Upper lobe of left lung (tissue), 6 donors: ENCODE results near the gene COL18A1. TPM values are rescaled to one million over a fixed set of nuclear protein-coding genes. Genes with fewer than 3 reads are reported as not detected.

Source experiments
- ATAC-seq, 2 donors: fragments of 200-7000 bp; cut with Tn5 transposase; one replicate each; pipeline ENCODE4 v1.9.1; 2022; ENCODE audit warnings: mild to moderate bottlenecking in 2 of 2, moderate library complexity in 2 of 2; ENCODE audit not compliant: low FRiP score in 2 of 2
- DNase-seq, 2 donors: peaks; one replicate each; pipeline ENCODE4 v3.0.0-alpha.2; 2019 to 2020
- H3K27ac ChIP-seq, 4 donors: fragments of 200-600 bp; sonication (generic); one replicate each; pipeline ENCODE4 v1.5.1; 2016 to 2019
- H3K27me3 ChIP-seq, 4 donors: fragments of 200-600 bp; sonication (generic); one replicate each; pipeline ENCODE4 v1.5.1; 2017 to 2019
- H3K36me3 ChIP-seq, 4 donors: fragments of 200-600 bp; sonication (generic); one replicate each; pipeline ENCODE4 v1.5.1; 2016 to 2019
- H3K4me1 ChIP-seq, 4 donors: fragments of 200-600 bp; sonication (generic); one replicate each; pipeline ENCODE4 v1.5.1; 2018 to 2019
- H3K4me3 ChIP-seq, 4 donors: fragments of 200-600 bp; sonication (generic); one replicate each; pipeline ENCODE4 v1.5.1; 2017 to 2019; ENCODE audit warnings: mild to moderate bottlenecking in 2 of 4, moderate library complexity in 1 of 4
- H3K9me3 ChIP-seq, 4 donors: fragments of 200-600 bp; sonication (generic); one replicate each; pipeline ENCODE4 v1.5.1; 2018 to 2019
- EP300 ChIP-seq, 4 donors: sonication (generic); formaldehyde crosslinking; IDR thresholded peaks; one replicate each; pipeline ENCODE4 v1.5.1; 2017; ENCODE audit warnings: antibody characterized with exemption in 4 of 4, control low read depth in 2 of 4
- POLR2A ChIP-seq, 4 donors: fragments of 450-650 bp; IDR thresholded peaks; one replicate each; pipeline ENCODE4 v1.5.1; 2016 to 2017; ENCODE audit warnings: antibody characterized with exemption in 4 of 4, mild to moderate bottlenecking in 2 of 4
- POLR2AphosphoS5 ChIP-seq, 2 donors: sonication (generic); formaldehyde crosslinking; IDR thresholded peaks; one replicate each; pipeline ENCODE4 v1.5.1; 2017; ENCODE audit warnings: antibody characterized with exemption in 2 of 2
- WGBS, 2 donors: methylation state at CpG; one replicate each; pipeline ENCODE4 v1.1.5; 2017 to 2018; 5-methylcytosine and 5-hydroxymethylcytosine counted together
- total RNA-seq, 6 donors: library from RNA; depleted of rRNA in 4 of 6; stranded (reverse); fragments of >200 nt in 4 of 6; gene quantifications; one replicate each; pipeline versions ENCODE4 v1.1.0 to v1.2.1, GENCODE V29; 2016 to 2021
- TF ChIP-seq, protein P1 (sequence below), 6 experiments: fragments of 450-650 bp in 4 of 6; fragments of 200-600 bp in 2 of 6; sonication (generic) in 2 of 6; IDR thresholded peaks; one replicate each; pipeline ENCODE4 v1.5.1; 2016 to 2019; ENCODE audit warnings: antibody characterized with exemption in 6 of 6
- donor health status: DM: no; HTN: no; CAD: no; lungs with moderate emphysema.
- donor health status: DM: no; HTN: yes; CAD: no; lungs with severe emphysema.

The COL18A1 gene
- total RNA-seq, 6 donors from 2014 or later = 34.5 to 138 (median 70.5) TPM

DNA sequence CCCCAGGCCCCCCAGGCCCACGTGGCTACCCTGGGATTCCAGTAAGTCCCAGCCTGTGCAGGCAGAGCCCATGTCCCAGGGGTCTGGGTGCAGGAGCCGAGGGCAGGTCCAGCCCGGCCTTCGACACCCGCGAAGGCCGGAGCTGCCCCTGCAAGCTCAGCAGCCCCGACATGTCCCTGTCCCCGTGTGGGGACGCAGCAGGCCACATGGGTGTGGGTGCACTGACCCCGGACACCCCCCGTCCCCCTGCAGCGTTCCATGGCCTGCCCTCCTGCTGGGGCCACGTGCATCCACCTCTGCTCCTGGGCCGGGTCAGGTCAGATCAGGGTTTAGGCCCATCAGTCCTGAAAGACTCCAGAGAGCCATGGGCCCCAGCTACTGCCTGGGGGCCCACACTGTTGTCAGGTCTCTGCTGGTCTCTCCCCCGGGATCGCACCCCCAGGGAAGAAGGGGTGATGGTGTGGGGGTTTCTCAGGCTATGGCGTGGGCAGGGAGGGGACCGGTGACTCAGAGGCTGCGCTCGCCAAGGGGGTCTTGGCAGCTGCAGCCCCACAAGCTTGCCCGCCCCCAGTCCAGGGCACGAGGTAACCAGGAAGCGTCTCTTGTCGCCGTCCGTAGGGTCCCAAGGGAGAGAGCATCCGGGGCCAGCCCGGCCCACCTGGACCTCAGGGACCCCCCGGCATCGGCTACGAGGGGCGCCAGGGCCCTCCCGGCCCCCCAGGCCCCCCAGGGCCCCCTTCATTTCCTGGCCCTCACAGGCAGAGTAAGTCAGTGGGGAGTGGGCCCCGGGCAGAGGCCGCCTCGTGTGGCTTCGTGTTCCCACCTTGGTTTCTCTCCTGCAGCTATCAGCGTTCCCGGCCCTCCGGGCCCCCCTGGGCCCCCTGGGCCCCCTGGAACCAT, 99.8 kb downstream of the COL18A1 start:
- no peak for ATAC-seq
- TF ChIP-seq, protein P1, sequence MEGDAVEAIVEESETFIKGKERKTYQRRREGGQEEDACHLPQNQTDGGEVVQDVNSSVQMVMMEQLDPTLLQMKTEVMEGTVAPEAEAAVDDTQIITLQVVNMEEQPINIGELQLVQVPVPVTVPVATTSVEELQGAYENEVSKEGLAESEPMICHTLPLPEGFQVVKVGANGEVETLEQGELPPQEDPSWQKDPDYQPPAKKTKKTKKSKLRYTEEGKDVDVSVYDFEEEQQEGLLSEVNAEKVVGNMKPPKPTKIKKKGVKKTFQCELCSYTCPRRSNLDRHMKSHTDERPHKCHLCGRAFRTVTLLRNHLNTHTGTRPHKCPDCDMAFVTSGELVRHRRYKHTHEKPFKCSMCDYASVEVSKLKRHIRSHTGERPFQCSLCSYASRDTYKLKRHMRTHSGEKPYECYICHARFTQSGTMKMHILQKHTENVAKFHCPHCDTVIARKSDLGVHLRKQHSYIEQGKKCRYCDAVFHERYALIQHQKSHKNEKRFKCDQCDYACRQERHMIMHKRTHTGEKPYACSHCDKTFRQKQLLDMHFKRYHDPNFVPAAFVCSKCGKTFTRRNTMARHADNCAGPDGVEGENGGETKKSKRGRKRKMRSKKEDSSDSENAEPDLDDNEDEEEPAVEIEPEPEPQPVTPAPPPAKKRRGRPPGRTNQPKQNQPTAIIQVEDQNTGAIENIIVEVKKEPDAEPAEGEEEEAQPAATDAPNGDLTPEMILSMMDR (IDR thresholded peaks at IDR 0.05) = no peak
- TF ChIP-seq POLR2AphosphoS5 (IDR thresholded peaks at IDR 0.05) (no peak), POLR2A (IDR thresholded peaks at IDR 0.05) (no peak), EP300 (IDR thresholded peaks at IDR 0.05) (no peak)
- Histone ChIP-seq H3K27ac (no peak overlapping the region), H3K4me3 (no peak overlapping the region), H3K36me3 (peaks cover 0 to 14% (median 3%) of the 10 kb centered on the region in 4 donors), H3K27me3 (no peaks in the 10 kb centered on the region), H3K4me1 (no peaks in the 10 kb centered on the region), H3K9me3 (no peaks in the 10 kb centered on the region)
- WGBS, 2 donors = 77 to 88% methylated on average over 9 to 38 of the region's 41 CpGs
- DNase-seq = peak in 1 of 2 donors; percentile 68

DNA sequence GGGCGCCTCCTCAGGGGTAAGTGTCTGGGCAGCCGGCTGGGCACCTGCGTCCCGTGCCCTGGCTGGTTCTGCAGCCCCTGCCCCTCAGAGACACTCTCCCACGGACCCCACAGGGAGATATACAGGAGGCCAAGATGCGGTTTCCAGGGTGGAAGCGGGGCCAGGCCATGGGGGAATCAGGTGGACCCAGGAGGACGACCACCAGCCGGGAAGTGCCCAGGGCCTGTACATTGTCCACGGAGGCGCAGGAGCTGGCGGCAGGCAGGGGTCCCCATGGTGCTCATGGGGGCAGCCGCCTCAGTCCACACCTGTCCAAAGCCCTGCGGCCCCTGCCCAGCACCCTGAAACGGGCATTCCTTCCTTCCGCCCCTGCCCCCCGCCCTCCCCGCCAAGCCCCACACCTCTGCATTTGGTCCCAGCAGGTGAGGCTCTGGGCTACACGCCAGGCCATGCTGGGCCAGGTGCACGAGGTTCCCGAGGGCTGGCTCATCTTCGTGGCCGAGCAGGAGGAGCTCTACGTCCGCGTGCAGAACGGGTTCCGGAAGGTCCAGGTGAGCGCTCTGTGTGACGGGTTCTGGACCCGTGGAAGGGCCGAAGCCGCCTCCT, 100.6 kb downstream of the COL18A1 start:
- TF ChIP-seq, protein P1 (IDR thresholded peaks at IDR 0.05) = no peak
- no peak for TF ChIP-seq POLR2A (IDR thresholded peaks at IDR 0.05)
- TF ChIP-seq POLR2AphosphoS5 (IDR thresholded peaks at IDR 0.05) = no peak
- TF ChIP-seq EP300 (IDR thresholded peaks at IDR 0.05) = no peak
- no peaks in the 10 kb centered on the region for H3K9me3 ChIP-seq
- DNase-seq (peak in 1 of 2 donors; percentile 77), ATAC-seq (no peak)
- no peaks in the 10 kb centered on the region for H3K4me1 ChIP-seq
- H3K36me3 ChIP-seq = peaks cover 0 to 21% (median 6%) of the 10 kb centered on the region in 4 donors
- WGBS, 2 donors = 88 to 94% methylated on average over 18 to 32 of the region's 33 CpGs
- no peak overlapping the region for H3K4me3 ChIP-seq
- H3K27ac ChIP-seq = no peak overlapping the region
- no peaks in the 10 kb centered on the region for H3K27me3 ChIP-seq

DNA sequence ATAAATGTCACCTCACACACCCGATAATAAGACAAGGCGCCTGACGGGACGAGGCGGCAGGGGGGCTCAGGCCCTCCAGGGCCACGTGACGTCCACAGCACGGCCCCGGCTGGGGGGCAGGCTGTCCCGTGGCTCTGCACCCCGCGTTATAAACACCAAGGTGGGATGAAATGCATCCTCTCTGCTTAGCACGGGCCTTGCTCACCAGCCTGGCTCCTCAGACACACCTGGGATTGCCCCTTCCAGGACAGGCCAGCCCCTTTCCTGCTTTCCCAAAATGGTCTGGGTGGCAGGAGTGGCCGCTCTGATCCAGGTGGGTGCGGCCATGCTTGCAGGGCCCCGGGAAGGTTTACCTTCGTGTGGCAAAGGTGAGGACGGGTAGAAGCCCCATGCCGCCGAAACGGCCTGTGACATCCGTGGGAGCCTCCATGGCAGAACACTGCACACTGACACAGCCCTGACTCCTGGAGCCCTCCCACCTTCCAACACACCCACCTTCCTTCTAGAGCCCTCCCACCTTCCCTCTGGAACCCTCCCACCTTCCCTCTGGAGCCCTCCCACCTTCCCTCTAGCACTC, 101.4 kb downstream of the COL18A1 start:
- Histone ChIP-seq H3K4me1 (no peaks in the 10 kb centered on the region), H3K27me3 (no peaks in the 10 kb centered on the region), H3K4me3 (no peak overlapping the region), H3K27ac (no peak overlapping the region), H3K36me3 (peaks cover 0 to 25% (median 9%) of the 10 kb centered on the region in 4 donors), H3K9me3 (no peaks in the 10 kb centered on the region)
- 90 to 91% methylated on average over 13 to 22 of the region's 22 CpGs for WGBS, 2 donors
- TF ChIP-seq, protein P1 (IDR thresholded peaks at IDR 0.05) = no peak
- TF ChIP-seq EP300 (IDR thresholded peaks at IDR 0.05) = no peak
- no peak for TF ChIP-seq POLR2AphosphoS5 (IDR thresholded peaks at IDR 0.05)
- TF ChIP-seq POLR2A (IDR thresholded peaks at IDR 0.05) = no peak
- peak in 1 of 2 donors; percentile 65 for DNase-seq
- ATAC-seq = no peak

DNA sequence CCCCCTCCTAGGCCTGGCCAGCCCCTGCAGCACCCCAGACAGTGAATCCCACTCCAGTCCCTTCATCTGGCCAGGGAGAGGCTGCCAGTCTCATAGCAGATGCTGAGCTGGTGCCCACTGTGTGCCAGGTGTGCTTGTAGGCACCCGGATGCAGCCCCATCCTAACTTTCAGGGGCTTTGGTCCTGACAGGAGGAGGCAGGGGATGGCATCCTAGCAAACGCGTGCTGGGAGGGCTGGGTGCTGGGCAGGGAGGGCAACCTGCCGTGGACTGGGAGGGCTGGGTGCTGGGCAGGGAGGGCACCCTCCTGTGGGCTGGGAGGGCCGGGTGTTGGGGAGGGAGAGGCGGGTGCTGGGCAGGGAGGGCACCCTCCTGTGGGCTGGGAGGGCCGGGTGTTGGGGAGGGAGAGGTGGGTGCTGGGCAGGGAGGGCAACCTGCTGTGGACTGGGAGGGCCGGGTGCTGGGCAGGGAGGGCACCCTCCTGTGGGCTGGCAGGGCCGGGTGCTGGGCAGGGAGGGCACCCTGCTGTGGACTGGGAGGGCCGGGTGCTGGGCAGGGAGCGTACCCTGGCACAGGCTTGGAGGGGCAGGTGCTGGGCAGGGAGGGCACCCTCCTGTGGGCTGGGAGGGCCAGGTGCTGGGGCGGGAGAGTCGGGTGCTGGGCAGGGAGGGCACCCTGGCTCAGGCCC, 102.0 kb downstream of the COL18A1 start:
- ATAC-seq (no peak), DNase-seq (peak in 1 of 2 donors; percentile 74)
- H3K27ac ChIP-seq = no peak overlapping the region
- no peaks in the 10 kb centered on the region for H3K9me3 ChIP-seq
- peaks cover 0 to 30% (median 16%) of the 10 kb centered on the region in 4 donors for H3K36me3 ChIP-seq
- H3K4me3 ChIP-seq = no peak overlapping the region
- H3K4me1 ChIP-seq = no peaks in the 10 kb centered on the region
- no peaks in the 10 kb centered on the region for H3K27me3 ChIP-seq
- 67 to 84% methylated on average over 1 to 5 of the region's 13 CpGs for WGBS, 2 donors
- TF ChIP-seq, protein P1 (IDR thresholded peaks at IDR 0.05) = no peak
- TF ChIP-seq EP300 (IDR thresholded peaks at IDR 0.05) (no peak), POLR2AphosphoS5 (IDR thresholded peaks at IDR 0.05) (no peak), POLR2A (IDR thresholded peaks at IDR 0.05) (no peak)
